GM19023 (cell line): ENCODE measurements around the gene APPBP2.
"Not testable (repeated sequence)": the region's sequence is repeated elsewhere in the genome, so short reads cannot be mapped to it uniquely, and the experiment has no call there.

Source experiments
- ATAC-seq: cut with Tn5 transposase; IDR thresholded peaks from one replicate; pipeline ENCODE4 v1.9.1; 2021; ENCODE audit warnings: mild to moderate bottlenecking, moderate library complexity; ENCODE audit not compliant: unreplicated experiment

Gene APPBP2

GRCh38 chr17:60501589-60501988 lies 24.5 kb downstream of the APPBP2 start:
- ATAC-seq: no peak

GRCh38 chr17:60496041-60496440 lies 30.0 kb downstream of the APPBP2 start:
- ATAC-seq: no peak

- ATAC-seq: no peak
Observed at GRCh38 chr17:60495260-60495659, 30.8 kb downstream of the APPBP2 start.

- no peak for ATAC-seq
Observed at GRCh38 chr17:60493847-60494321, 32.2 kb downstream of the APPBP2 start.

GRCh38 chr17:60491771-60492170 lies 34.3 kb downstream of the APPBP2 start:
- no peak for ATAC-seq

- ATAC-seq: not testable (repeated sequence)
Observed at GRCh38 chr17:60490594-60490993, 35.4 kb downstream of the APPBP2 start.

GRCh38 chr17:60481604-60482003 lies 44.4 kb downstream of the APPBP2 start:
- ATAC-seq: no peak

- ATAC-seq: no peak
Observed at GRCh38 chr17:60473788-60474187, 52.3 kb downstream of the APPBP2 start.

GRCh38 chr17:60472449-60472848 lies 53.6 kb downstream of the APPBP2 start:
- ATAC-seq: no peak

GRCh38 chr17:60471451-60471850 lies 54.6 kb downstream of the APPBP2 start:
- ATAC-seq: no peak

GRCh38 chr17:60468371-60468770 lies 57.7 kb downstream of the APPBP2 start:
- no peak for ATAC-seq

- no peak for ATAC-seq
Observed at GRCh38 chr17:60464343-60464742, 61.7 kb downstream of the APPBP2 start.

GRCh38 chr17:60463157-60463835 lies 62.7 kb downstream of the APPBP2 start:
- ATAC-seq: no peak

GRCh38 chr17:60461584-60461983 lies 64.5 kb downstream of the APPBP2 start:
- ATAC-seq: no peak

- no peak for ATAC-seq
Observed at GRCh38 chr17:60457148-60457547, 68.9 kb downstream of the APPBP2 start.

- ATAC-seq: no peak
Observed at GRCh38 chr17:60455378-60455777, 70.7 kb downstream of the APPBP2 start.

- ATAC-seq: no peak
Observed at GRCh38 chr17:60451965-60452364, 74.1 kb downstream of the APPBP2 start.

GRCh38 chr17:60451071-60451470 lies 75.0 kb downstream of the APPBP2 start:
- ATAC-seq: no peak

- no peak for ATAC-seq
Observed at GRCh38 chr17:60447375-60447774, 78.7 kb downstream of the APPBP2 start.

- no peak for ATAC-seq
Observed at GRCh38 chr17:60445144-60445543, 80.9 kb downstream of the APPBP2 start.

GRCh38 chr17:60443713-60444112 lies 82.3 kb downstream of the APPBP2 start:
- ATAC-seq: no peak

- no peak for ATAC-seq
Observed at GRCh38 chr17:60442271-60443173, 83.5 kb downstream of the APPBP2 start.
